H1 (cell line): ENCODE data around the gene NEDD9. TPM values are rescaled to one million over a fixed set of nuclear protein-coding genes. Genes with fewer than 3 reads are reported as not detected.

ENCODE experiments used
- BCL11A ChIP-seq, 2 experiments: IDR thresholded peaks; one replicate each; pipeline ENCODE4 v1.6.1; 2011; ENCODE audit warnings: low read depth in 2 of 2, low read length in 2 of 2, mild to moderate bottlenecking in 2 of 2
- CHD2 ChIP-seq: IDR thresholded peaks from 2 replicates; pipeline ENCODE4 v1.6.1; 2012; ENCODE audit warnings: low read length, improper control_type of control experiment
- EP300 ChIP-seq, 2 experiments: IDR thresholded peaks; 1 replicate in 1 of 2; 2 replicates in 1 of 2; pipeline ENCODE4 v1.6.1; 2011 to 2012; ENCODE audit warnings: low read depth in 2 of 2, low read length in 2 of 2, mild to moderate bottlenecking in 2 of 2, borderline replicate concordance in 1 of 2, inconsistent platforms in 1 of 2, moderate library complexity in 1 of 2
- HDAC6 ChIP-seq: IDR thresholded peaks from one replicate; pipeline ENCODE4 v1.7.1; 2012; ENCODE audit warnings: low read depth, mild to moderate bottlenecking, inconsistent platforms, low read length, moderate library complexity
- KDM1A ChIP-seq: fragments of 200-600, 300-600 bp; sonication (generic); IDR thresholded peaks from 2 replicates; pipeline ENCODE4 v1.7.1; 2016; ENCODE audit warnings: mild to moderate bottlenecking, low read length, borderline replicate concordance
- MAFK ChIP-seq: IDR thresholded peaks from 2 replicates; pipeline ENCODE4 v1.6.1; 2012; ENCODE audit warnings: low read depth, mild to moderate bottlenecking, improper control_type of control experiment, low read length
- RNF2 ChIP-seq: fragments of 200-900, 300-1000 bp; sonication (generic); IDR thresholded peaks from 2 replicates; pipeline ENCODE4 v1.7.1; 2016; ENCODE audit warnings: borderline replicate concordance, low read depth, mild to moderate bottlenecking, antibody characterized with exemption, low read length; ENCODE audit not compliant: poor library complexity, severe bottlenecking; ENCODE audit errors: missing control alignments
- SIN3A ChIP-seq, 2 experiments: IDR thresholded peaks in 1 of 2; conservative IDR thresholded peaks in 1 of 2; 2 replicates each; pipeline ENCODE4 v1.6.1; 2011 to 2012; ENCODE audit warnings: low read length in 2 of 2, improper control_type of control experiment in 1 of 2, low read depth in 1 of 2, mild to moderate bottlenecking in 1 of 2
- polyA plus RNA-seq, 7 experiments: library from polyadenylated mRNA; depleted of rRNA in 3 of 7; stranded (reverse) in 5 of 7; unstranded in 2 of 7; fragments of >200 nt in 5 of 7; fragments of 200-250 nt in 2 of 7; gene quantifications; 1 replicate in 5 of 7; 2 replicates in 1 of 7; 4 replicates in 1 of 7; pipeline versions ENCODE4 v1.2.1 to v1.2.3, GENCODE V29; 2011 to 2013; ENCODE audit warnings: missing spikeins in 2 of 7, mixed read lengths in 2 of 7
- total RNA-seq: library from RNA; stranded (reverse); fragmentation: NEBNext Ultra II Directional; extraction: Animal tissue kit (Norgen Biotek cat#: 25700); gene quantifications from 2 replicates; pipeline ENCODE4 v1.2.1, GENCODE V29; 2021
- TF ChIP-seq, protein P1 (sequence below): fragments of 300-600 bp; sonication (generic); IDR thresholded peaks from 2 replicates; pipeline ENCODE4 v1.7.1; 2012; ENCODE audit warnings: low read length, moderate library complexity, mild to moderate bottlenecking, inconsistent platforms; ENCODE audit not compliant: insufficient replicate concordance
- TF ChIP-seq, protein P2 (sequence below): IDR thresholded peaks from 2 replicates; pipeline ENCODE4 v1.6.1; 2012; ENCODE audit warnings: inconsistent platforms

The NEDD9 gene
- total and polyA plus RNA-seq, 2 of the 8 experiments (the other 6 are each of a cell fraction or from before 2014, with no cell fraction given): 3.6 to 12.0 TPM

- TF ChIP-seq, protein P1, sequence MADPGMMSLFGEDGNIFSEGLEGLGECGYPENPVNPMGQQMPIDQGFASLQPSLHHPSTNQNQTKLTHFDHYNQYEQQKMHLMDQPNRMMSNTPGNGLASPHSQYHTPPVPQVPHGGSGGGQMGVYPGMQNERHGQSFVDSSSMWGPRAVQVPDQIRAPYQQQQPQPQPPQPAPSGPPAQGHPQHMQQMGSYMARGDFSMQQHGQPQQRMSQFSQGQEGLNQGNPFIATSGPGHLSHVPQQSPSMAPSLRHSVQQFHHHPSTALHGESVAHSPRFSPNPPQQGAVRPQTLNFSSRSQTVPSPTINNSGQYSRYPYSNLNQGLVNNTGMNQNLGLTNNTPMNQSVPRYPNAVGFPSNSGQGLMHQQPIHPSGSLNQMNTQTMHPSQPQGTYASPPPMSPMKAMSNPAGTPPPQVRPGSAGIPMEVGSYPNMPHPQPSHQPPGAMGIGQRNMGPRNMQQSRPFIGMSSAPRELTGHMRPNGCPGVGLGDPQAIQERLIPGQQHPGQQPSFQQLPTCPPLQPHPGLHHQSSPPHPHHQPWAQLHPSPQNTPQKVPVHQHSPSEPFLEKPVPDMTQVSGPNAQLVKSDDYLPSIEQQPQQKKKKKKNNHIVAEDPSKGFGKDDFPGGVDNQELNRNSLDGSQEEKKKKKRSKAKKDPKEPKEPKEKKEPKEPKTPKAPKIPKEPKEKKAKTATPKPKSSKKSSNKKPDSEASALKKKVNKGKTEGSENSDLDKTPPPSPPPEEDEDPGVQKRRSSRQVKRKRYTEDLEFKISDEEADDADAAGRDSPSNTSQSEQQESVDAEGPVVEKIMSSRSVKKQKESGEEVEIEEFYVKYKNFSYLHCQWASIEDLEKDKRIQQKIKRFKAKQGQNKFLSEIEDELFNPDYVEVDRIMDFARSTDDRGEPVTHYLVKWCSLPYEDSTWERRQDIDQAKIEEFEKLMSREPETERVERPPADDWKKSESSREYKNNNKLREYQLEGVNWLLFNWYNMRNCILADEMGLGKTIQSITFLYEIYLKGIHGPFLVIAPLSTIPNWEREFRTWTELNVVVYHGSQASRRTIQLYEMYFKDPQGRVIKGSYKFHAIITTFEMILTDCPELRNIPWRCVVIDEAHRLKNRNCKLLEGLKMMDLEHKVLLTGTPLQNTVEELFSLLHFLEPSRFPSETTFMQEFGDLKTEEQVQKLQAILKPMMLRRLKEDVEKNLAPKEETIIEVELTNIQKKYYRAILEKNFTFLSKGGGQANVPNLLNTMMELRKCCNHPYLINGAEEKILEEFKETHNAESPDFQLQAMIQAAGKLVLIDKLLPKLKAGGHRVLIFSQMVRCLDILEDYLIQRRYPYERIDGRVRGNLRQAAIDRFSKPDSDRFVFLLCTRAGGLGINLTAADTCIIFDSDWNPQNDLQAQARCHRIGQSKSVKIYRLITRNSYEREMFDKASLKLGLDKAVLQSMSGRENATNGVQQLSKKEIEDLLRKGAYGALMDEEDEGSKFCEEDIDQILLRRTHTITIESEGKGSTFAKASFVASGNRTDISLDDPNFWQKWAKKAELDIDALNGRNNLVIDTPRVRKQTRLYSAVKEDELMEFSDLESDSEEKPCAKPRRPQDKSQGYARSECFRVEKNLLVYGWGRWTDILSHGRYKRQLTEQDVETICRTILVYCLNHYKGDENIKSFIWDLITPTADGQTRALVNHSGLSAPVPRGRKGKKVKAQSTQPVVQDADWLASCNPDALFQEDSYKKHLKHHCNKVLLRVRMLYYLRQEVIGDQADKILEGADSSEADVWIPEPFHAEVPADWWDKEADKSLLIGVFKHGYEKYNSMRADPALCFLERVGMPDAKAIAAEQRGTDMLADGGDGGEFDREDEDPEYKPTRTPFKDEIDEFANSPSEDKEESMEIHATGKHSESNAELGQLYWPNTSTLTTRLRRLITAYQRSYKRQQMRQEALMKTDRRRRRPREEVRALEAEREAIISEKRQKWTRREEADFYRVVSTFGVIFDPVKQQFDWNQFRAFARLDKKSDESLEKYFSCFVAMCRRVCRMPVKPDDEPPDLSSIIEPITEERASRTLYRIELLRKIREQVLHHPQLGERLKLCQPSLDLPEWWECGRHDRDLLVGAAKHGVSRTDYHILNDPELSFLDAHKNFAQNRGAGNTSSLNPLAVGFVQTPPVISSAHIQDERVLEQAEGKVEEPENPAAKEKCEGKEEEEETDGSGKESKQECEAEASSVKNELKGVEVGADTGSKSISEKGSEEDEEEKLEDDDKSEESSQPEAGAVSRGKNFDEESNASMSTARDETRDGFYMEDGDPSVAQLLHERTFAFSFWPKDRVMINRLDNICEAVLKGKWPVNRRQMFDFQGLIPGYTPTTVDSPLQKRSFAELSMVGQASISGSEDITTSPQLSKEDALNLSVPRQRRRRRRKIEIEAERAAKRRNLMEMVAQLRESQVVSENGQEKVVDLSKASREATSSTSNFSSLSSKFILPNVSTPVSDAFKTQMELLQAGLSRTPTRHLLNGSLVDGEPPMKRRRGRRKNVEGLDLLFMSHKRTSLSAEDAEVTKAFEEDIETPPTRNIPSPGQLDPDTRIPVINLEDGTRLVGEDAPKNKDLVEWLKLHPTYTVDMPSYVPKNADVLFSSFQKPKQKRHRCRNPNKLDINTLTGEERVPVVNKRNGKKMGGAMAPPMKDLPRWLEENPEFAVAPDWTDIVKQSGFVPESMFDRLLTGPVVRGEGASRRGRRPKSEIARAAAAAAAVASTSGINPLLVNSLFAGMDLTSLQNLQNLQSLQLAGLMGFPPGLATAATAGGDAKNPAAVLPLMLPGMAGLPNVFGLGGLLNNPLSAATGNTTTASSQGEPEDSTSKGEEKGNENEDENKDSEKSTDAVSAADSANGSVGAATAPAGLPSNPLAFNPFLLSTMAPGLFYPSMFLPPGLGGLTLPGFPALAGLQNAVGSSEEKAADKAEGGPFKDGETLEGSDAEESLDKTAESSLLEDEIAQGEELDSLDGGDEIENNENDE: no peak
- TF ChIP-seq, protein P2, sequence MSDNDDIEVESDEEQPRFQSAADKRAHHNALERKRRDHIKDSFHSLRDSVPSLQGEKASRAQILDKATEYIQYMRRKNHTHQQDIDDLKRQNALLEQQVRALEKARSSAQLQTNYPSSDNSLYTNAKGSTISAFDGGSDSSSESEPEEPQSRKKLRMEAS: no peak
- TF ChIP-seq MAFK (no peak), KDM1A (no peak), SIN3A (conservative IDR thresholded peaks at IDR 0.05 in 1 of 2, IDR thresholded peaks at IDR 0.05 in 1 of 2; ENCODE audit: low read depth in 1 of 2, low read length in 2 of 2) (no peak), EP300 (IDR thresholded peaks at IDR 0.05; ENCODE audit: borderline replicate concordance in 1 of 2, low read depth in 2 of 2, low read length in 2 of 2) (no peak), HDAC6 (no peak), CHD2 (no peak), RNF2 (no peak), BCL11A (IDR thresholded peaks at IDR 0.05; ENCODE audit: low read depth in 2 of 2, low read length in 2 of 2) (no peak)
These were observed 29.8 kb upstream of the NEDD9 start (continued) for GRCh38 chr6:11262242-11262641.
